ENCODE results near the gene TTC3. TPM values are rescaled to one million over a fixed set of nuclear protein-coding genes. Genes with fewer than 3 reads are reported as not detected.

Gene TTC3
- total and polyA plus RNA-seq, 2 of the 13 experiments (the other 11 are each of a cell fraction or from before 2014, with no cell fraction given): 55.7 to 108 TPM

DNA sequence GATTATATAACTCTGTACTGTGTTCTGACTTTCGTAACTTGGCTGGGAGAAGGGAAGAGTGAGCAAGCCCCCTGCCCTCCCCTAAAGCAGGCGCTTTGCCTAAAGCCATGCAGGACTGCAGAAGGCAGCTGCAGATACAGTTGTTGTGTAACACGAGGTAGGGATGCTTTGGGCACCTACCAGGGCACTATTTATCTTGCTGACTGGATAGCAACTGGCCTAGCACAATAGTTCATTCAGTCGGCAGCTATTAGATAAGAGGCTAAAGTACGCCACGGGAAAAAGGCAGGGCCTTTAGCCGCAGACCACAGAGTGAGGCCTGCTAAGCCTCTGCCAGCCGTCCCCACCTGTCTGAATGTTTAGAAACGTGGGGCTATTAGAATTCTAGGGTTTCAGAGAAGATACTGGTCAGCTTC, 80.9 kb downstream of the TTC3 start (continued):
- TF ChIP-seq ZNF557 (CRISPR knock-in tag; IDR thresholded peaks at IDR 0.05) (0 out of 2 replicates have a peak, but pooled peaks have one; percentile 84), ZNF138 (CRISPR knock-in tag; IDR thresholded peaks at IDR 0.05; ENCODE audit: low read depth) (no peak), ZSCAN9 (CRISPR knock-in tag; IDR thresholded peaks at IDR 0.05; ENCODE audit: borderline replicate concordance) (peak; percentile 37; the same call in 1 of the 2 replicates), MAZ (IDR thresholded peaks at IDR 0.05; ENCODE audit: borderline replicate concordance, low read depth, low read length) (0 out of 2 replicates have a peak, but pooled peaks have one; percentile 61), MAZ (CRISPR knock-in tag; IDR thresholded peaks at IDR 0.05; ENCODE audit: low read depth) (no peak), ZNF382 (CRISPR knock-in tag; IDR thresholded peaks at IDR 0.05; ENCODE audit: borderline replicate concordance) (no peak), STAT5B (CRISPR knock-in tag; IDR thresholded peaks at IDR 0.05) (no peak), HDAC1 (CRISPR knock-in tag; IDR thresholded peaks at IDR 0.05) (peak; percentile 78), FOSL2 (CRISPR knock-in tag; IDR thresholded peaks at IDR 0.05) (peak; percentile 83), TCF7 (IDR thresholded peaks at IDR 0.05; ENCODE audit: low read depth) (0 out of 2 replicates have a peak, but pooled peaks have one; percentile 10), ZNF225 (CRISPR knock-in tag; IDR thresholded peaks at IDR 0.05) (no peak), TBX3 (IDR thresholded peaks at IDR 0.05; ENCODE audit: borderline replicate concordance) (peak; percentile 20; the same call in 1 of the 2 replicates), ZNF747 (CRISPR knock-in tag; IDR thresholded peaks at IDR 0.05; ENCODE audit: borderline replicate concordance) (no peak)
- TF ChIP-seq, protein P1, sequence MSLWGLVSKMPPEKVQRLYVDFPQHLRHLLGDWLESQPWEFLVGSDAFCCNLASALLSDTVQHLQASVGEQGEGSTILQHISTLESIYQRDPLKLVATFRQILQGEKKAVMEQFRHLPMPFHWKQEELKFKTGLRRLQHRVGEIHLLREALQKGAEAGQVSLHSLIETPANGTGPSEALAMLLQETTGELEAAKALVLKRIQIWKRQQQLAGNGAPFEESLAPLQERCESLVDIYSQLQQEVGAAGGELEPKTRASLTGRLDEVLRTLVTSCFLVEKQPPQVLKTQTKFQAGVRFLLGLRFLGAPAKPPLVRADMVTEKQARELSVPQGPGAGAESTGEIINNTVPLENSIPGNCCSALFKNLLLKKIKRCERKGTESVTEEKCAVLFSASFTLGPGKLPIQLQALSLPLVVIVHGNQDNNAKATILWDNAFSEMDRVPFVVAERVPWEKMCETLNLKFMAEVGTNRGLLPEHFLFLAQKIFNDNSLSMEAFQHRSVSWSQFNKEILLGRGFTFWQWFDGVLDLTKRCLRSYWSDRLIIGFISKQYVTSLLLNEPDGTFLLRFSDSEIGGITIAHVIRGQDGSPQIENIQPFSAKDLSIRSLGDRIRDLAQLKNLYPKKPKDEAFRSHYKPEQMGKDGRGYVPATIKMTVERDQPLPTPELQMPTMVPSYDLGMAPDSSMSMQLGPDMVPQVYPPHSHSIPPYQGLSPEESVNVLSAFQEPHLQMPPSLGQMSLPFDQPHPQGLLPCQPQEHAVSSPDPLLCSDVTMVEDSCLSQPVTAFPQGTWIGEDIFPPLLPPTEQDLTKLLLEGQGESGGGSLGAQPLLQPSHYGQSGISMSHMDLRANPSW (CRISPR knock-in tag; IDR thresholded peaks at IDR 0.05; ENCODE audit: borderline replicate concordance): no peak
- TF ChIP-seq, protein P2, sequence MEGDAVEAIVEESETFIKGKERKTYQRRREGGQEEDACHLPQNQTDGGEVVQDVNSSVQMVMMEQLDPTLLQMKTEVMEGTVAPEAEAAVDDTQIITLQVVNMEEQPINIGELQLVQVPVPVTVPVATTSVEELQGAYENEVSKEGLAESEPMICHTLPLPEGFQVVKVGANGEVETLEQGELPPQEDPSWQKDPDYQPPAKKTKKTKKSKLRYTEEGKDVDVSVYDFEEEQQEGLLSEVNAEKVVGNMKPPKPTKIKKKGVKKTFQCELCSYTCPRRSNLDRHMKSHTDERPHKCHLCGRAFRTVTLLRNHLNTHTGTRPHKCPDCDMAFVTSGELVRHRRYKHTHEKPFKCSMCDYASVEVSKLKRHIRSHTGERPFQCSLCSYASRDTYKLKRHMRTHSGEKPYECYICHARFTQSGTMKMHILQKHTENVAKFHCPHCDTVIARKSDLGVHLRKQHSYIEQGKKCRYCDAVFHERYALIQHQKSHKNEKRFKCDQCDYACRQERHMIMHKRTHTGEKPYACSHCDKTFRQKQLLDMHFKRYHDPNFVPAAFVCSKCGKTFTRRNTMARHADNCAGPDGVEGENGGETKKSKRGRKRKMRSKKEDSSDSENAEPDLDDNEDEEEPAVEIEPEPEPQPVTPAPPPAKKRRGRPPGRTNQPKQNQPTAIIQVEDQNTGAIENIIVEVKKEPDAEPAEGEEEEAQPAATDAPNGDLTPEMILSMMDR (CRISPR knock-in tag; IDR thresholded peaks at IDR 0.05): no peak
- TF ChIP-seq, protein P3, sequence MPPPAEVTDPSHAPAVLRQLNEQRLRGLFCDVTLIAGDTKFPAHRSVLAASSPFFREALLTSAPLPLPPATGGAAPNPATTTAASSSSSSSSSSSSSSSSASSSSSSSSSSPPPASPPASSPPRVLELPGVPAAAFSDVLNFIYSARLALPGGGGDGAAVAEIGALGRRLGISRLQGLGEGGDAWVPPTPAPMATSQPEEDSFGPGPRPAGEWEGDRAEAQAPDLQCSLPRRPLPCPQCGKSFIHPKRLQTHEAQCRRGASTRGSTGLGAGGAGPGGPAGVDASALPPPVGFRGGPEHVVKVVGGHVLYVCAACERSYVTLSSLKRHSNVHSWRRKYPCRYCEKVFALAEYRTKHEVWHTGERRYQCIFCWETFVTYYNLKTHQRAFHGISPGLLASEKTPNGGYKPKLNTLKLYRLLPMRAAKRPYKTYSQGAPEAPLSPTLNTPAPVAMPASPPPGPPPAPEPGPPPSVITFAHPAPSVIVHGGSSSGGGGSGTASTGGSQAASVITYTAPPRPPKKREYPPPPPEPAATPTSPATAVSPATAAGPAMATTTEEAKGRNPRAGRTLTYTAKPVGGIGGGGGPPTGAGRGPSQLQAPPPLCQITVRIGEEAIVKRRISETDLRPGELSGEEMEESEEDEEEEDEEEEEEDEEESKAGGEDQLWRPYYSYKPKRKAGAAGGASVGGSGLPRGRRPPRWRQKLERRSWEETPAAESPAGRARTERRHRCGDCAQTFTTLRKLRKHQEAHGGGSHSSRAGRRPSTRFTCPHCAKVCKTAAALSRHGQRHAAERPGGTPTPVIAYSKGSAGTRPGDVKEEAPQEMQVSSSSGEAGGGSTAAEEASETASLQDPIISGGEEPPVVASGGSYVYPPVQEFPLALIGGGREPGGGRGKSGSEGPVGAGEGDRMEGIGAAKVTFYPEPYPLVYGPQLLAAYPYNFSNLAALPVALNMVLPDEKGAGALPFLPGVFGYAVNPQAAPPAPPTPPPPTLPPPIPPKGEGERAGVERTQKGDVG (CRISPR knock-in tag; IDR thresholded peaks at IDR 0.05; ENCODE audit: borderline replicate concordance): no peak
- TF ChIP-seq, protein P4, sequence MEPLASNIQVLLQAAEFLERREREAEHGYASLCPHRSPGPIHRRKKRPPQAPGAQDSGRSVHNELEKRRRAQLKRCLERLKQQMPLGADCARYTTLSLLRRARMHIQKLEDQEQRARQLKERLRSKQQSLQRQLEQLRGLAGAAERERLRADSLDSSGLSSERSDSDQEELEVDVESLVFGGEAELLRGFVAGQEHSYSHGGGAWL (CRISPR knock-in tag; IDR thresholded peaks at IDR 0.05): no peak
- TF ChIP-seq, protein P5, sequence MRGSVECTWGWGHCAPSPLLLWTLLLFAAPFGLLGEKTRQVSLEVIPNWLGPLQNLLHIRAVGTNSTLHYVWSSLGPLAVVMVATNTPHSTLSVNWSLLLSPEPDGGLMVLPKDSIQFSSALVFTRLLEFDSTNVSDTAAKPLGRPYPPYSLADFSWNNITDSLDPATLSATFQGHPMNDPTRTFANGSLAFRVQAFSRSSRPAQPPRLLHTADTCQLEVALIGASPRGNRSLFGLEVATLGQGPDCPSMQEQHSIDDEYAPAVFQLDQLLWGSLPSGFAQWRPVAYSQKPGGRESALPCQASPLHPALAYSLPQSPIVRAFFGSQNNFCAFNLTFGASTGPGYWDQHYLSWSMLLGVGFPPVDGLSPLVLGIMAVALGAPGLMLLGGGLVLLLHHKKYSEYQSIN (CRISPR knock-in tag; IDR thresholded peaks at IDR 0.05; ENCODE audit: borderline replicate concordance): no peak
- TF ChIP-seq, protein P6, sequence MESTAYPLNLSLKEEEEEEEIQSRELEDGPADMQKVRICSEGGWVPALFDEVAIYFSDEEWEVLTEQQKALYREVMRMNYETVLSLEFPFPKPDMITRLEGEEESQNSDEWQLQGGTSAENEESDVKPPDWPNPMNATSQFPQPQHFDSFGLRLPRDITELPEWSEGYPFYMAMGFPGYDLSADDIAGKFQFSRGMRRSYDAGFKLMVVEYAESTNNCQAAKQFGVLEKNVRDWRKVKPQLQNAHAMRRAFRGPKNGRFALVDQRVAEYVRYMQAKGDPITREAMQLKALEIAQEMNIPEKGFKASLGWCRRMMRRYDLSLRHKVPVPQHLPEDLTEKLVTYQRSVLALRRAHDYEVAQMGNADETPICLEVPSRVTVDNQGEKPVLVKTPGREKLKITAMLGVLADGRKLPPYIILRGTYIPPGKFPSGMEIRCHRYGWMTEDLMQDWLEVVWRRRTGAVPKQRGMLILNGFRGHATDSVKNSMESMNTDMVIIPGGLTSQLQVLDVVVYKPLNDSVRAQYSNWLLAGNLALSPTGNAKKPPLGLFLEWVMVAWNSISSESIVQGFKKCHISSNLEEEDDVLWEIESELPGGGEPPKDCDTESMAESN (CRISPR knock-in tag; conservative IDR thresholded peaks at IDR 0.05): peak; percentile 64; the same call in 1 of the 2 replicates

Data from HepG2 (cell line).